ENCODE results near the gene VMP1. TPM values are rescaled to one million over a fixed set of nuclear protein-coding genes. Genes with fewer than 3 reads are reported as not detected.

Gene VMP1
- total RNA-seq, 1 donor from 2014 or later: 314 TPM

GRCh38 chr17:59696682-59697277 is 10.7 kb upstream of the VMP1 start:
- Histone ChIP-seq H3K4me1 (ENCODE audit: insufficient read depth, low read length) (no peaks in the 10 kb centered on the region), H3K4me3 (ENCODE audit: insufficient read depth, low read depth, low read length) (no peak overlapping the region), H3K4me2 (ENCODE audit: low read length) (no peak overlapping the region), H3K27ac (ENCODE audit: low read depth, low read length) (no peak overlapping the region), H3K27me3 (ENCODE audit: insufficient read depth, low read length) (no peaks in the 10 kb centered on the region), H3K36me3 (ENCODE audit: insufficient read depth, low read length) (peaks cover 72% of the 10 kb centered on the region), H3K9me3 (ENCODE audit: insufficient read depth, low read depth, low read length) (no peaks in the 10 kb centered on the region), H2AFZ (ENCODE audit: low read depth, low read length) (no peak overlapping the region), H3K79me2 (ENCODE audit: insufficient read depth, low read length) (peaks cover 83% of the 10 kb centered on the region), H3K9ac (ENCODE audit: low read length) (no peak overlapping the region), H4K20me1 (ENCODE audit: insufficient read depth, low read length) (peaks cover 82% of the 10 kb centered on the region)
- no peaks in the 10 kb centered on the region for H3K9me3 Mint-ChIP-seq (ENCODE audit: unreplicated experiment)
- H3K4me3 Mint-ChIP-seq (ENCODE audit: unreplicated experiment): no peak overlapping the region
- peak overlapping the region; percentile 53 for H3K27ac Mint-ChIP-seq (ENCODE audit: unreplicated experiment)
- no peak for FAIRE-seq
- peaks cover 21% of the 10 kb centered on the region for H3K36me3 Mint-ChIP-seq (ENCODE audit: low read depth, unreplicated experiment)
- DNase-seq (ENCODE audit: low read depth): no peak
- peaks cover 8% of the 10 kb centered on the region for H3K4me1 Mint-ChIP-seq (ENCODE audit: low read depth, unreplicated experiment)
- H3K27me3 Mint-ChIP-seq (ENCODE audit: low read depth, unreplicated experiment): no peaks in the 10 kb centered on the region
- TF ChIP-seq EZH2 (IDR thresholded peaks at IDR 0.05; ENCODE audit: insufficient read depth, low read length): no peak
- TF ChIP-seq CTCF (IDR thresholded peaks at IDR 0.05; ENCODE audit: insufficient read depth, low read depth, low read length): no peak

- peaks cover 71% of the 10 kb centered on the region for H3K36me3 ChIP-seq (ENCODE audit: insufficient read depth, low read length)
- H3K36me3 Mint-ChIP-seq (ENCODE audit: low read depth, unreplicated experiment): peaks cover 12% of the 10 kb centered on the region
- no peak overlapping the region for H3K4me3 Mint-ChIP-seq (ENCODE audit: unreplicated experiment)
These were observed 9.3 kb upstream of the VMP1 start for GRCh38 chr17:59698143-59698542.

More at GRCh38 chr17:59698143-59698542, 9.3 kb upstream of the VMP1 start:
- peaks cover 8% of the 10 kb centered on the region for H3K4me1 Mint-ChIP-seq (ENCODE audit: low read depth, unreplicated experiment)
- no peaks in the 10 kb centered on the region for H3K27me3 Mint-ChIP-seq (ENCODE audit: low read depth, unreplicated experiment)
- H3K27ac Mint-ChIP-seq (ENCODE audit: unreplicated experiment): no peak overlapping the region
- H3K9ac ChIP-seq (ENCODE audit: low read length): no peak overlapping the region
- H3K4me1 ChIP-seq (ENCODE audit: insufficient read depth, low read length): no peaks in the 10 kb centered on the region
- no peaks in the 10 kb centered on the region for H3K9me3 ChIP-seq (ENCODE audit: insufficient read depth, low read depth, low read length)
- H3K27me3 ChIP-seq (ENCODE audit: insufficient read depth, low read length): no peaks in the 10 kb centered on the region
- no peak overlapping the region for H2AFZ ChIP-seq (ENCODE audit: low read depth, low read length)
- DNase-seq (ENCODE audit: low read depth): no peak
- no peak overlapping the region for H3K4me3 ChIP-seq (ENCODE audit: insufficient read depth, low read depth, low read length)
- peaks cover 97% of the 10 kb centered on the region for H3K79me2 ChIP-seq (ENCODE audit: insufficient read depth, low read length)
- no peak for FAIRE-seq
- H3K9me3 Mint-ChIP-seq (ENCODE audit: unreplicated experiment): no peaks in the 10 kb centered on the region
- peaks cover 95% of the 10 kb centered on the region for H4K20me1 ChIP-seq (ENCODE audit: insufficient read depth, low read length)
- H3K27ac ChIP-seq (ENCODE audit: low read depth, low read length): no peak overlapping the region
- TF ChIP-seq CTCF (IDR thresholded peaks at IDR 0.05; ENCODE audit: insufficient read depth, low read depth, low read length): no peak
- TF ChIP-seq EZH2 (IDR thresholded peaks at IDR 0.05; ENCODE audit: insufficient read depth, low read length): no peak
- H3K4me2 ChIP-seq (ENCODE audit: low read length): no peak overlapping the region
